IMR-90 (cell line): ENCODE data around the gene MICAL2.

Experiments
- RAD21 ChIP-seq: IDR thresholded peaks from 2 replicates; pipeline ENCODE4 v1.6.1; 2012; ENCODE audit warnings: low read length, improper control_type of control experiment
- TF ChIP-seq, protein P1 (sequence below): conservative IDR thresholded peaks from 2 replicates; pipeline ENCODE4 v1.5.1; 2012; ENCODE audit warnings: mild to moderate bottlenecking, low read depth, low read length, improper control_type of control experiment

DNA sequence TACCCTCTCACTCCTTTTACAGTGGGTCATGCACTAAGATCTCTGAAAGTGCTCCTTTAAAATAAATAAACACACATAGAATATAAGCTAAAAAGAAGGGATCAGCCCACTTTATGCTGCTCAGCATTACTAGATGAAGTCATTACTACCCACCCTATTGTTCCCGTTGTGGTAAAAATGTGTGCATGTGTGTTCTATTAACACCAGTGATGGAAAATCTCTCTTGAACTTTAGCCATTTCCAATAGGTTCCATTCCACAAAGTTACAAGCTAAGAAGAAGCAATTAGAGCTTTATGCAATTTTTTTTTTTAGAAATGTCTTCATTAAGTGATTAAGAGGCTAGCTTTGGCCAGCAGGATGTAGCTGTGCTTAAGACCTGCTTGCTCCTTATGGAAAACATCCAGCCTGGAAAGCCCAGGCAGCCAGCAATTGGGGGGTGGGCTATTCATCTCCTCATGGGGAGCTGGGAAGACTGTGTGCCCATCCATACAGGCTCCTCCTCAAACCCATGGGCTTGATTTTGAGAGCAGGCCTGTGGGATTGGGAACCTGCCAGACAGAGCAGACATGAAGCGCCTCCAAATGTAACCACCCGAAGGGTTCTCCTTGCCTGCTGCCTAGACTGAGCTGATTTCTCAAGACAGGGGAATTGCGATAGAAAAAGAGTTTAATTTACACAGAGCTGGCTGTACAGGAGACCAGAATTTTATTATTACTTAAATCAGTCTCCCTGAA lies 174.1 kb downstream of the MICAL2 start:
- TF ChIP-seq, protein P1, sequence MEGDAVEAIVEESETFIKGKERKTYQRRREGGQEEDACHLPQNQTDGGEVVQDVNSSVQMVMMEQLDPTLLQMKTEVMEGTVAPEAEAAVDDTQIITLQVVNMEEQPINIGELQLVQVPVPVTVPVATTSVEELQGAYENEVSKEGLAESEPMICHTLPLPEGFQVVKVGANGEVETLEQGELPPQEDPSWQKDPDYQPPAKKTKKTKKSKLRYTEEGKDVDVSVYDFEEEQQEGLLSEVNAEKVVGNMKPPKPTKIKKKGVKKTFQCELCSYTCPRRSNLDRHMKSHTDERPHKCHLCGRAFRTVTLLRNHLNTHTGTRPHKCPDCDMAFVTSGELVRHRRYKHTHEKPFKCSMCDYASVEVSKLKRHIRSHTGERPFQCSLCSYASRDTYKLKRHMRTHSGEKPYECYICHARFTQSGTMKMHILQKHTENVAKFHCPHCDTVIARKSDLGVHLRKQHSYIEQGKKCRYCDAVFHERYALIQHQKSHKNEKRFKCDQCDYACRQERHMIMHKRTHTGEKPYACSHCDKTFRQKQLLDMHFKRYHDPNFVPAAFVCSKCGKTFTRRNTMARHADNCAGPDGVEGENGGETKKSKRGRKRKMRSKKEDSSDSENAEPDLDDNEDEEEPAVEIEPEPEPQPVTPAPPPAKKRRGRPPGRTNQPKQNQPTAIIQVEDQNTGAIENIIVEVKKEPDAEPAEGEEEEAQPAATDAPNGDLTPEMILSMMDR: no peak
- no peak for TF ChIP-seq RAD21
